ENCODE measurements around the gene MAEA. TPM values are rescaled to one million over a fixed set of nuclear protein-coding genes. Genes with fewer than 3 reads are reported as not detected.

MAEA gene
- total and polyA plus RNA-seq, 10 of the 15 experiments (the other 5 are each of a cell fraction or from before 2014, with no cell fraction given) = 3.6 to 67.1 (median 54.6) TPM

- H3K9me3 ChIP-seq (replicated peaks; ENCODE audit: control insufficient read depth, insufficient read depth, low read length) = no peaks in the 10 kb centered on the region; the same call in 2 of the 3 replicates
- FAIRE-seq = no peak
- H3K4me2 ChIP-seq (ENCODE audit: control insufficient read depth, insufficient read depth) = no peak overlapping the region
- no peak overlapping the region for H3K9ac ChIP-seq (ENCODE audit: control insufficient read depth, insufficient read depth, low read length)
- H3K27me3 ChIP-seq (replicated peaks in 1 of 2; ENCODE audit: control insufficient read depth in 2 of 2, insufficient read depth in 2 of 2, low read length in 1 of 2) = no peaks in the 10 kb centered on the region
- DNase-seq (ENCODE audit: low read depth, low spot score) = no peak
- H3K4me1 ChIP-seq (ENCODE audit: control insufficient read depth, insufficient read depth, low read length) = no peaks in the 10 kb centered on the region
- BruUV-seq (replicated peaks) = no TSS peak
- no peak overlapping the region for H3K27ac ChIP-seq (ENCODE audit: control insufficient read depth, insufficient read depth)
- 93% methylated on average over 24 of the region's 24 CpGs for WGBS (ENCODE audit: insufficient coverage, insufficient replicate concordance, low lambda C conversion rate, missing lambda C conversion rate)
- no peaks in the 10 kb centered on the region for H3K79me2 ChIP-seq (ENCODE audit: control insufficient read depth, insufficient read depth, low read length)
- ChIA-PET POLR2A (no interaction called here), SMC1A (ENCODE audit: uncharacterized antibody, unreplicated experiment) (no interaction called here), CTCF (no interaction called here), RAD21 (ENCODE audit: unreplicated experiment) (no interaction called here)
- no peak for ATAC-seq
- peaks cover 0 to 4% of the 10 kb centered on the region in 2 experiments; a peak in 1 of 4 replicates for H3K36me3 ChIP-seq (ENCODE audit: control insufficient read depth in 2 of 2, insufficient read depth in 2 of 2, low read length in 1 of 2)
- H4K20me1 ChIP-seq (ENCODE audit: control insufficient read depth, insufficient read depth) = no peaks in the 10 kb centered on the region
- in situ Hi-C loops (cut with MboI) (no loop called here), intact Hi-C loops (cut with micrococcal nuclease; ENCODE audit: unreplicated experiment) (no loop called here)
- H2AFZ ChIP-seq (ENCODE audit: control insufficient read depth, low read depth, low read length) = no peak overlapping the region
- TF ChIP-seq SIX5 (IDR thresholded peaks at IDR 0.05; ENCODE audit: low read depth, low read length, severe bottlenecking) (no peak), TARDBP (IDR thresholded peaks at IDR 0.05; ENCODE audit: borderline replicate concordance) (no peak), ZNF24 (IDR thresholded peaks at IDR 0.05) (no peak), KLF5 (IDR thresholded peaks at IDR 0.05; ENCODE audit: partially characterized antibody) (no peak), POLR2A (IDR thresholded peaks at IDR 0.05; ENCODE audit: low read depth, low read length) (no peak), SPI1 (IDR thresholded peaks at IDR 0.05; ENCODE audit: borderline replicate concordance, insufficient read depth, low read depth, low read length) (no peak), MTA2 (IDR thresholded peaks at IDR 0.05; ENCODE audit: low read depth) (no peak)
- H3K4me3 ChIP-seq = no peak overlapping the region
Observed at GRCh38 chr4:1381944-1382541, 92.4 kb downstream of the MAEA start.

All from GM12878 (cell line).